ENCODE data around the gene RRBP1. TPM values are rescaled to one million over a fixed set of nuclear protein-coding genes. Genes with fewer than 3 reads are reported as not detected.
"Not testable (repeated sequence)": the region's sequence is repeated elsewhere in the genome, so short reads cannot be mapped to it uniquely, and the experiment has no call there.

RRBP1 gene
- total and polyA plus RNA-seq, 4 donors = 75.4 to 202 (median 130) TPM

- H3K4me1 ChIP-seq (ENCODE audit: control insufficient read depth in 4 of 4, insufficient read depth in 4 of 4, low read length in 3 of 4) = peaks cover 14 to 45% (median 40%) of the 10 kb centered on the region in 4 donors
- no peak for DNase-seq (ENCODE audit: low spot score)
- 75% methylated on average over 6 of the region's 6 CpGs for WGBS
- no peak overlapping the region for H3K9ac ChIP-seq (ENCODE audit: low read depth in 1 of 2, low read length in 2 of 2)
- H3K9me3 ChIP-seq (ENCODE audit: control insufficient read depth in 4 of 4, low read length in 3 of 4) = peaks cover 0 to 2% (median 0%) of the 10 kb centered on the region in 4 donors
- H3K36me3 ChIP-seq (ENCODE audit: control insufficient read depth in 4 of 4, insufficient read depth in 3 of 4, low read depth in 1 of 4, low read length in 3 of 4) = peaks cover 4 to 37% (median 28%) of the 10 kb centered on the region in 4 donors
- H3K27me3 ChIP-seq (ENCODE audit: control insufficient read depth in 4 of 4, insufficient read depth in 4 of 4, low read length in 3 of 4) = no peaks in the 10 kb centered on the region
- H3K4me3 ChIP-seq (ENCODE audit: low read depth in 1 of 3, low read length in 3 of 3) = no peak overlapping the region
- no peak for TF ChIP-seq ATF3 (IDR thresholded peaks at IDR 0.05)
- TF ChIP-seq HNF4A (conservative IDR thresholded peaks at IDR 0.05) = no peak
- TF ChIP-seq ZBTB33 (IDR thresholded peaks at IDR 0.05) = no peak
- TF ChIP-seq GABPA (IDR thresholded peaks at IDR 0.05 in 1 of 2, conservative IDR thresholded peaks at IDR 0.05 in 1 of 2) = no peak
- no peak for TF ChIP-seq MAX (IDR thresholded peaks at IDR 0.05)
- no peak for TF ChIP-seq FOXA2 (IDR thresholded peaks at IDR 0.05)
- TF ChIP-seq RXRA (IDR thresholded peaks at IDR 0.05) = no peak
- no peak for TF ChIP-seq RAD21 (IDR thresholded peaks at IDR 0.05)
- no peak for TF ChIP-seq JUND (IDR thresholded peaks at IDR 0.05)
- no peak for TF ChIP-seq EGR1 (IDR thresholded peaks at IDR 0.05; ENCODE audit: low read depth in 2 of 2)
- H3K27ac ChIP-seq (ENCODE audit: low read depth in 1 of 2, low read length in 2 of 2) = no peak overlapping the region
These were observed 21.4 kb downstream of the RRBP1 start for GRCh38 chr20:17660667-17661066.

- WGBS = 98% methylated on average over 5 of the region's 5 CpGs
- no peak for TF ChIP-seq TAF1 (conservative IDR thresholded peaks at IDR 0.05)
- TF ChIP-seq ATF3 (IDR thresholded peaks at IDR 0.05) = no peak
- TF ChIP-seq YY1 (IDR thresholded peaks at IDR 0.05) = no peak
- no peak for TF ChIP-seq RXRA (IDR thresholded peaks at IDR 0.05)
- no peak for TF ChIP-seq JUND (IDR thresholded peaks at IDR 0.05)
- TF ChIP-seq FOXA2 (IDR thresholded peaks at IDR 0.05) = no peak
- no peak for TF ChIP-seq GABPA (IDR thresholded peaks at IDR 0.05 in 1 of 2, conservative IDR thresholded peaks at IDR 0.05 in 1 of 2)
- TF ChIP-seq HNF4A (conservative IDR thresholded peaks at IDR 0.05) = no peak
- no peak for TF ChIP-seq EGR1 (IDR thresholded peaks at IDR 0.05; ENCODE audit: low read depth in 2 of 2)
- no peak for TF ChIP-seq REST (IDR thresholded peaks at IDR 0.05)
- peaks cover 15 to 41% (median 38%) of the 10 kb centered on the region in 4 donors for H3K4me1 ChIP-seq (ENCODE audit: control insufficient read depth in 4 of 4, insufficient read depth in 4 of 4, low read length in 3 of 4)
- no peaks in the 10 kb centered on the region for H3K27me3 ChIP-seq (ENCODE audit: control insufficient read depth in 4 of 4, insufficient read depth in 4 of 4, low read length in 3 of 4)
- peak overlapping the region; percentile 14 to 78 for H3K27ac ChIP-seq (ENCODE audit: low read depth in 1 of 2, low read length in 2 of 2)
- no peak overlapping the region for H3K9ac ChIP-seq (ENCODE audit: low read depth in 1 of 2, low read length in 2 of 2)
- H3K36me3 ChIP-seq (ENCODE audit: control insufficient read depth in 4 of 4, insufficient read depth in 3 of 4, low read depth in 1 of 4, low read length in 3 of 4) = peaks cover 4 to 37% (median 28%) of the 10 kb centered on the region in 4 donors
- DNase-seq (ENCODE audit: low spot score) = no peak
- no peak overlapping the region for H3K4me3 ChIP-seq (ENCODE audit: low read depth in 1 of 3, low read length in 3 of 3)
- peaks cover 0 to 2% (median 0%) of the 10 kb centered on the region in 4 donors for H3K9me3 ChIP-seq (ENCODE audit: control insufficient read depth in 4 of 4, low read length in 3 of 4)
These were observed 22.2 kb downstream of the RRBP1 start for GRCh38 chr20:17659801-17660200.

GRCh38 chr20:17659344-17659743 lies 22.7 kb downstream of the RRBP1 start:
- Histone ChIP-seq H3K36me3 (ENCODE audit: control insufficient read depth in 4 of 4, insufficient read depth in 3 of 4, low read depth in 1 of 4, low read length in 3 of 4) (peaks cover 4 to 41% (median 30%) of the 10 kb centered on the region in 4 donors), H3K4me1 (ENCODE audit: control insufficient read depth in 4 of 4, insufficient read depth in 4 of 4, low read length in 3 of 4) (peaks cover 14 to 39% (median 35%) of the 10 kb centered on the region in 4 donors), H3K27ac (ENCODE audit: low read depth in 1 of 2, low read length in 2 of 2) (peak overlapping the region; percentile 14 to 78)
- WGBS = 98% methylated on average over 7 of the region's 7 CpGs
- H3K9ac ChIP-seq (ENCODE audit: low read depth in 1 of 2, low read length in 2 of 2); H3K9me3 ChIP-seq (ENCODE audit: control insufficient read depth in 4 of 4, low read length in 3 of 4); H3K27me3 ChIP-seq (ENCODE audit: control insufficient read depth in 4 of 4, insufficient read depth in 4 of 4, low read length in 3 of 4); DNase-seq (ENCODE audit: low spot score); H3K4me3 ChIP-seq (ENCODE audit: low read depth in 1 of 3, low read length in 3 of 3): not testable (repeated sequence)
